SJCRH30 (cell line): ENCODE data around the gene LUM. TPM values are rescaled to one million over a fixed set of nuclear protein-coding genes. Genes with fewer than 3 reads are reported as not detected.

Experiments
- total RNA-seq: library from RNA; depleted of rRNA; stranded (reverse); fragments of >200 nt; shearing (Covaris generic); gene quantifications from 2 replicates; pipeline ENCODE4 v1.2.3, GENCODE V29; 2014; rRNA removed

LUM gene
- total RNA-seq, 1 experiment from 2014 or later, result 1.5 TPM

Other genes with a start within 250 kb of the LUM start
- not detected in 2 replicates for gene CCER1, start 156.3 kb downstream of the LUM start, total RNA-seq
- not detected in 2 replicates for gene EPYC, start 106.5 kb downstream of the LUM start, total RNA-seq
- gene KERA, start 53.5 kb downstream of the LUM start, total RNA-seq, result not detected in 2 replicates
- 0.28 and 0.32 TPM in 2 replicates for gene DCN, start 71.3 kb upstream of the LUM start, total RNA-seq